Spleen (tissue), 11 donors: ENCODE measurements around the gene RFTN1. TPM values are rescaled to one million over a fixed set of nuclear protein-coding genes. Genes with fewer than 3 reads are reported as not detected.

ENCODE experiments used
- DNase-seq: peaks from one replicate; pipeline ENCODE4 v3.0.0-alpha.2; 2020
- H3K27ac ChIP-seq, 8 donors: fragments of 200-600 bp; sonication (generic) in 7 of 8; 1 replicate in 4 of 8; 2 replicates in 4 of 8; pipeline versions ENCODE4 v1.5.0 to v1.8.0; 2016 to 2021; ENCODE audit warnings: inconsistent platforms in 4 of 8, mild to moderate bottlenecking in 4 of 8, moderate library complexity in 1 of 8
- H3K27me3 ChIP-seq, 7 donors: fragments of 200-600 bp; sonication (generic) in 6 of 7; replicated peaks in 1 of 7; 1 replicate in 4 of 7; 2 replicates in 3 of 7; pipeline versions ENCODE4 v1.5.0 to v1.8.0; 2016 to 2021; ENCODE audit warnings: inconsistent platforms in 3 of 7, mild to moderate bottlenecking in 1 of 7
- H3K36me3 ChIP-seq, 6 donors: fragments of 200-600 bp; sonication (generic) in 5 of 6; 1 replicate in 4 of 6; 2 replicates in 2 of 6; pipeline versions ENCODE4 v1.5.0 to v1.8.0; 2016 to 2021; ENCODE audit warnings: inconsistent platforms in 2 of 6
- H3K4me1 ChIP-seq, 6 donors: fragments of 200-600 bp; sonication (generic) in 5 of 6; 1 replicate in 3 of 6; 2 replicates in 3 of 6; pipeline versions ENCODE4 v1.5.0 to v1.8.0; 2016 to 2021; ENCODE audit warnings: inconsistent platforms in 3 of 6
- H3K4me3 ChIP-seq, 8 donors: fragments of 200-600 bp; sonication (generic) in 7 of 8; 1 replicate in 4 of 8; 2 replicates in 4 of 8; pipeline versions ENCODE4 v1.5.0 to v1.8.0; 2016 to 2021; ENCODE audit warnings: inconsistent platforms in 4 of 8, mild to moderate bottlenecking in 4 of 8, moderate library complexity in 2 of 8
- H3K9me3 ChIP-seq, 8 donors: fragments of 200-600 bp; sonication (generic) in 7 of 8; 1 replicate in 4 of 8; 2 replicates in 4 of 8; pipeline versions ENCODE4 v1.5.0 to v1.8.0; 2016 to 2021; ENCODE audit warnings: inconsistent platforms in 4 of 8
- POLR2A ChIP-seq, 3 donors: fragments of 450-650 bp; IDR thresholded peaks; one replicate each; pipeline ENCODE4 v1.5.1; 2017; ENCODE audit warnings: antibody characterized with exemption in 3 of 3, mild to moderate bottlenecking in 1 of 3
- POLR2AphosphoS5 ChIP-seq, 3 donors: sonication (generic); formaldehyde crosslinking; IDR thresholded peaks; one replicate each; pipeline ENCODE4 v1.5.1; 2017; ENCODE audit warnings: antibody characterized with exemption in 3 of 3
- WGBS, 5 donors: extraction: QIAGEN DNeasy Blood & Tissue Kit in 3 of 5; methylation state at CpG; one replicate each; pipeline versions ENCODE4 v1.1.5 to v1.1.7; 2013 to 2018; 5-methylcytosine and 5-hydroxymethylcytosine counted together
- intact Hi-C: fragments of 100-400 bp; cut with DNase I; formaldehyde crosslinking; loops from one replicate; pipeline ENCODE4 v1.15.0; 2023; ENCODE audit warnings: low total_unique reads
- polyA plus RNA-seq, 3 donors: library from polyadenylated mRNA; stranded (reverse); fragments of 200-250 nt; gene quantifications; one replicate each; pipeline ENCODE4 v1.2.1, GENCODE V29; 2013
- total RNA-seq, 7 donors: library from RNA; depleted of rRNA in 3 of 7; stranded (reverse); fragments of >200 nt in 3 of 7; fragmentation: NEBNext Ultra II Directional in 4 of 7; extraction: Animal tissue kit (Norgen Biotek cat#: 25700) in 4 of 7; gene quantifications; one replicate each; pipeline versions ENCODE4 v1.1.0 to v1.2.1, GENCODE V29; 2016 to 2021
- TF ChIP-seq, protein P1 (sequence below), 11 experiments: fragments of 200-600 bp in 7 of 11; fragments of 450-650 bp in 4 of 11; sonication (generic) in 4 of 11; IDR thresholded peaks in 8 of 11; conservative IDR thresholded peaks in 3 of 11; 1 replicate in 7 of 11; 2 replicates in 4 of 11; pipeline versions ENCODE4 v1.4.0 to v1.8.0; 2016 to 2021; ENCODE audit warnings: antibody characterized with exemption in 11 of 11, inconsistent platforms in 4 of 11, mild to moderate bottlenecking in 1 of 11
- donor health status: healthy with polysubstance abuse.
- donor health status: DM: no; HTN: no; CAD: no; lungs with moderate emphysema.
- donor health status: DM: no; HTN: no; CAD: no.
- donor health status: Bipolar disorder and iron deficiency.
- donor health status: healthy.
- donor health status: DM: no; HTN: no; CAD: no.
- donor health status: DM: yes; HTN: yes; CAD: no.

RFTN1 gene
- total and polyA plus RNA-seq, 10 donors = 30.4 to 106 (median 75.3) TPM

DNA sequence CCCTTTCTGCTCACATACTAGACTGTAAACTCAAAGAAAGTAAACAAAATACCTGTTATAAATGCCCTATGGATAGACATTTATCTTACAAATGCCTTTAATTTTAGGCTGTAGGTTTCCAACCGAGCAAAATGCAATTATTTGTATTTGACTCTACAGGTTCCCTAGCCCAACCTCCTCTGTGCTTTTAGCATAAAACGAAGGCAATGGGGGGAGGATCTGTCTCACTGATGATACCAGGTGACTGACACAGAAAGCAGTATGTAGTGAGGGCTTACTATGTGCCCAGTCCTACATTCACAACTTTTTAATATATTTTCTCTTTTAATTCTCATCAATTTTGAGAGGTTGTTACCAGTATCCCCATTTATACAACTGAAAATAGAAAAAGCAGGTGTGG lies 161.1 kb downstream of the RFTN1 start:
- no peaks in the 10 kb centered on the region for H3K9me3 ChIP-seq
- H3K36me3 ChIP-seq = peaks cover 0 to 88% (median 32%) of the 10 kb centered on the region in 6 donors
- TF ChIP-seq POLR2A (IDR thresholded peaks at IDR 0.05) = no peak
- TF ChIP-seq, protein P1, sequence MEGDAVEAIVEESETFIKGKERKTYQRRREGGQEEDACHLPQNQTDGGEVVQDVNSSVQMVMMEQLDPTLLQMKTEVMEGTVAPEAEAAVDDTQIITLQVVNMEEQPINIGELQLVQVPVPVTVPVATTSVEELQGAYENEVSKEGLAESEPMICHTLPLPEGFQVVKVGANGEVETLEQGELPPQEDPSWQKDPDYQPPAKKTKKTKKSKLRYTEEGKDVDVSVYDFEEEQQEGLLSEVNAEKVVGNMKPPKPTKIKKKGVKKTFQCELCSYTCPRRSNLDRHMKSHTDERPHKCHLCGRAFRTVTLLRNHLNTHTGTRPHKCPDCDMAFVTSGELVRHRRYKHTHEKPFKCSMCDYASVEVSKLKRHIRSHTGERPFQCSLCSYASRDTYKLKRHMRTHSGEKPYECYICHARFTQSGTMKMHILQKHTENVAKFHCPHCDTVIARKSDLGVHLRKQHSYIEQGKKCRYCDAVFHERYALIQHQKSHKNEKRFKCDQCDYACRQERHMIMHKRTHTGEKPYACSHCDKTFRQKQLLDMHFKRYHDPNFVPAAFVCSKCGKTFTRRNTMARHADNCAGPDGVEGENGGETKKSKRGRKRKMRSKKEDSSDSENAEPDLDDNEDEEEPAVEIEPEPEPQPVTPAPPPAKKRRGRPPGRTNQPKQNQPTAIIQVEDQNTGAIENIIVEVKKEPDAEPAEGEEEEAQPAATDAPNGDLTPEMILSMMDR (IDR thresholded peaks at IDR 0.05 in 8 of 11, conservative IDR thresholded peaks at IDR 0.05 in 3 of 11) = no peak
- TF ChIP-seq POLR2AphosphoS5 (IDR thresholded peaks at IDR 0.05) = no peak
- intact Hi-C loops = no loop called here
- 77 to 90% (median 85%) methylated on average over 2 of the region's 2 CpGs for WGBS, 5 donors
- no peak for DNase-seq
- no peak overlapping the region for H3K27ac ChIP-seq
- no peak overlapping the region for H3K4me3 ChIP-seq
- H3K27me3 ChIP-seq = no peaks in the 10 kb centered on the region
- H3K4me1 ChIP-seq = peaks cover 0 to 12% (median 0%) of the 10 kb centered on the region in 6 donors

GRCh38 chr3:16350597-16351318 lies 162.7 kb downstream of the RFTN1 start:
- no peak for DNase-seq
- TF ChIP-seq POLR2AphosphoS5 (IDR thresholded peaks at IDR 0.05) (no peak), POLR2A (IDR thresholded peaks at IDR 0.05) (no peak)
- TF ChIP-seq, protein P1 (IDR thresholded peaks at IDR 0.05 in 8 of 11, conservative IDR thresholded peaks at IDR 0.05 in 3 of 11) = no peak
- Histone ChIP-seq H3K27ac (no peak overlapping the region), H3K27me3 (no peaks in the 10 kb centered on the region), H3K4me3 (no peak overlapping the region), H3K36me3 (peaks cover 0 to 88% (median 28%) of the 10 kb centered on the region in 6 donors), H3K4me1 (peaks cover 0 to 9% (median 0%) of the 10 kb centered on the region in 6 donors), H3K9me3 (no peaks in the 10 kb centered on the region)
- WGBS, 5 donors = 95 to 96% (median 95%) methylated on average over 5 of the region's 5 CpGs
- intact Hi-C loops = no loop called here

DNA sequence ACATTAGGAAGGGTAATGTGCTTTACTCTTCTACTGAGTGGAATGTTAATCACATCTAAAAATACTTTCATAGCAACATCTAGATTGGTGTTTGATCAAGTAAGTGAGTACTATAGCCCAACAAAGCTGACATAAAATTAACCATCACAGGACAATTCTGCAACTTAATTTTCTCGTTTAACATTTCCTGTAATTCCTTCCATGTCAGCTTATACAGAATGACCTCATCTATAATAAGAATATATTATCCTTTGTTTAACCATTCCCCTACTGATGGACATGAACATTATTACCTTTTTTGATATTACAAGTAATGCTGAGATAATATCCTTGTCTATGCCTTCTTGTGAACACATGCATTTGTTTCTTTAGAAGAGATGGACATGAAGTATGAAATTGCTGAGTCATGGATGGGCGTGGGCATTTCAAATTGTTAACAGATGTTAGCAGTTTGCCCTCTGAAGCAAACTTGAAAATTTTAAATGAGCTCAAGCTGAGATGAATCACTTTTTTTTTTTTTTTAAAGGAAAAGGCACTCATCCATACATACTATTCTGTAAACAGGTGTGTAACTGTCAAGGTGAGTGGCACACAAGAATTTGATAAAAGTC lies 163.4 kb downstream of the RFTN1 start:
- WGBS, 5 donors = 37 to 62% (median 48%) methylated on average over 2 of the region's 2 CpGs
- no peak overlapping the region for H3K4me3 ChIP-seq
- no peaks in the 10 kb centered on the region for H3K9me3 ChIP-seq
- TF ChIP-seq POLR2AphosphoS5 (IDR thresholded peaks at IDR 0.05) = no peak
- no peak for TF ChIP-seq POLR2A (IDR thresholded peaks at IDR 0.05)
- TF ChIP-seq, protein P1 (IDR thresholded peaks at IDR 0.05 in 8 of 11, conservative IDR thresholded peaks at IDR 0.05 in 3 of 11) = no peak
- intact Hi-C loops = no loop called here
- peaks cover 0 to 87% (median 31%) of the 10 kb centered on the region in 6 donors for H3K36me3 ChIP-seq
- H3K27me3 ChIP-seq = no peaks in the 10 kb centered on the region
- H3K27ac ChIP-seq = no peak overlapping the region
- no peak for DNase-seq
- H3K4me1 ChIP-seq = peaks cover 0 to 9% (median 0%) of the 10 kb centered on the region in 6 donors

DNA sequence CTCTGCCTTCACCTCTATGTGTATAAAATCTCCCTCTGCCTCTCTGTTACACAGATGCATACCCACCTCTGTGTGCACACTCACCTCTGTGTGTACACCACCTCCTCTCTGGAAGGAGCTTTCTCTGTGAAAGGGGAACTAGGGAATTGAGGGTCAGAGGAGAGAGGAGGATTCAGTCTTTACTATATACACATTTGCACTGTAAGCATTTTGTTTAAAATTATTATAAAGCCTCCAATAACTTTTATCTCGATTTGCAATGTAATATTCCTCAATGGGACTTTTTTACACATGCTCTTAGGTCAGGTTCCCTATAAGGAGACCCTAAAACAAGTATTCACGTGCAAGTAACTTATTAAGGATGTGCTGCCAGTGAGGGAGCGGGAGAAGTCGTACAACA lies 166.0 kb downstream of the RFTN1 start:
- TF ChIP-seq POLR2A (IDR thresholded peaks at IDR 0.05) (no peak), POLR2AphosphoS5 (IDR thresholded peaks at IDR 0.05) (no peak)
- TF ChIP-seq, protein P1 (IDR thresholded peaks at IDR 0.05 in 8 of 11, conservative IDR thresholded peaks at IDR 0.05 in 3 of 11) = no peak

More for the DNA sequence above, 166.0 kb downstream of the RFTN1 start:
- H3K27me3 ChIP-seq = no peaks in the 10 kb centered on the region
- H3K4me3 ChIP-seq = no peak overlapping the region
- no peak overlapping the region for H3K27ac ChIP-seq
- H3K4me1 ChIP-seq = peaks cover 0 to 9% (median 0%) of the 10 kb centered on the region in 6 donors
- peaks cover 0 to 83% (median 31%) of the 10 kb centered on the region in 6 donors for H3K36me3 ChIP-seq
- no peak for DNase-seq
- H3K9me3 ChIP-seq = no peaks in the 10 kb centered on the region
- intact Hi-C loops = no loop called here
- WGBS, 5 donors = 91 to 98% (median 96%) methylated on average over 4 of the region's 4 CpGs
